NB4 (cell line): ENCODE results near the gene CREB3L2.

Experiments used
- CTCF ChIP-seq: IDR thresholded peaks from one replicate; pipeline ENCODE4 v1.5.1; 2012; ENCODE audit warnings: low read depth, low read length
- POLR2A ChIP-seq: IDR thresholded peaks from 2 replicates; pipeline ENCODE4 v1.6.1; 2011; ENCODE audit warnings: mild to moderate bottlenecking; ENCODE audit not compliant: insufficient read length; ENCODE audit errors: extremely low read depth

GRCh38 chr7:137844677-137845425 lies 157.0 kb downstream of the CREB3L2 start:
- no peak for TF ChIP-seq CTCF
- TF ChIP-seq POLR2A = no peak
